CD4-positive, alpha-beta T cell treated with Interleukin-10 for 1 hour (primary cell): ENCODE results near the gene DHRSX.
"Not testable (repeated sequence)": the region's sequence is repeated elsewhere in the genome, so short reads cannot be mapped to it uniquely, and the experiment has no call there.

Experiments used
- DNase-seq: peaks from one replicate; pipeline ENCODE4 v3.0.0-alpha.2; 2020

Gene DHRSX

GRCh38 chrX:2388669-2389068, 112.1 kb downstream of the DHRSX start:
- no peak for DNase-seq

GRCh38 chrX:2387614-2388239, 113.0 kb downstream of the DHRSX start:
- DNase-seq = no peak

GRCh38 chrX:2385224-2385623, 115.6 kb downstream of the DHRSX start:
- DNase-seq = no peak

GRCh38 chrX:2384486-2384885, 116.3 kb downstream of the DHRSX start:
- DNase-seq = no peak

- no peak for DNase-seq
Observed at GRCh38 chrX:2383735-2384134, 117.0 kb downstream of the DHRSX start.

- no peak for DNase-seq
Observed at GRCh38 chrX:2383144-2383543, 117.6 kb downstream of the DHRSX start.

- DNase-seq = not testable (repeated sequence)
Observed at GRCh38 chrX:2382433-2383048, 118.2 kb downstream of the DHRSX start.

- DNase-seq = no peak
Observed at GRCh38 chrX:2376166-2376565, 124.6 kb downstream of the DHRSX start.

GRCh38 chrX:2374086-2374485, 126.7 kb downstream of the DHRSX start:
- no peak for DNase-seq

- peak; percentile 24 for DNase-seq
Observed at GRCh38 chrX:2373615-2374014, 127.2 kb downstream of the DHRSX start.

GRCh38 chrX:2371026-2371711, 129.6 kb downstream of the DHRSX start:
- DNase-seq = no peak

GRCh38 chrX:2370456-2370855, 130.3 kb downstream of the DHRSX start:
- DNase-seq = no peak

GRCh38 chrX:2369206-2369605, 131.6 kb downstream of the DHRSX start:
- DNase-seq = no peak

GRCh38 chrX:2360731-2361130, 140.0 kb downstream of the DHRSX start:
- DNase-seq = no peak

GRCh38 chrX:2359522-2359921, 141.3 kb downstream of the DHRSX start:
- not testable (repeated sequence) for DNase-seq

- DNase-seq = no peak
Observed at GRCh38 chrX:2351999-2352995, 148.5 kb downstream of the DHRSX start.

- DNase-seq = no peak
Observed at GRCh38 chrX:2351321-2351720, 149.5 kb downstream of the DHRSX start.

- not testable (repeated sequence) for DNase-seq
Observed at GRCh38 chrX:2350703-2351102, 150.1 kb downstream of the DHRSX start.

GRCh38 chrX:2350036-2350435, 150.7 kb downstream of the DHRSX start:
- not testable (repeated sequence) for DNase-seq

- no peak for DNase-seq
Observed at GRCh38 chrX:2348211-2348610, 152.6 kb downstream of the DHRSX start.

- DNase-seq = no peak
Observed at GRCh38 chrX:2346158-2346557, 154.6 kb downstream of the DHRSX start.

- no peak for DNase-seq
Observed at GRCh38 chrX:2345562-2345961, 155.2 kb downstream of the DHRSX start.

GRCh38 chrX:2343413-2343812, 157.4 kb downstream of the DHRSX start:
- no peak for DNase-seq
